Endothelial cell of umbilical vein (primary cell): ENCODE results near the gene TMEM14A.

ENCODE experiments used
- EZH2 ChIP-seq: IDR thresholded peaks from 2 replicates; pipeline ENCODE4 v1.6.1; 2012; ENCODE audit warnings: borderline replicate concordance, low read depth, mild to moderate bottlenecking, moderate library complexity, low read length, inconsistent platforms; ENCODE audit not compliant: severe bottlenecking
- GATA2 ChIP-seq: IDR thresholded peaks from 2 replicates; pipeline ENCODE4 v1.7.0; 2011; ENCODE audit warnings: low read depth, mild to moderate bottlenecking, moderate library complexity, mixed read lengths, low read length; ENCODE audit not compliant: insufficient read length, insufficient read depth
- JUN ChIP-seq: IDR thresholded peaks from 2 replicates; pipeline ENCODE4 v1.6.1; 2011; ENCODE audit warnings: borderline replicate concordance, low read depth; ENCODE audit not compliant: insufficient read length, insufficient read depth
- POLR2A ChIP-seq: IDR thresholded peaks from 2 replicates; pipeline ENCODE4 v1.6.1; 2012; ENCODE audit warnings: low read depth, mild to moderate bottlenecking, control low read depth, low read length
- POLR2AphosphoS5 ChIP-seq: IDR thresholded peaks from 2 replicates; pipeline ENCODE4 v1.6.1; 2012; ENCODE audit warnings: low read depth, mild to moderate bottlenecking, control low read depth, low read length, moderate library complexity; ENCODE audit not compliant: insufficient read depth
- TF ChIP-seq, protein P1 (sequence below), 2 donors: IDR thresholded peaks; 1 replicate in 1 of 2; 2 replicates in 1 of 2; pipeline ENCODE4 v1.5.1; 2011; ENCODE audit warnings: low read length in 2 of 2, mild to moderate bottlenecking in 2 of 2, moderate library complexity in 2 of 2, control low read depth in 1 of 2, inconsistent platforms in 1 of 2, low read depth in 1 of 2; ENCODE audit not compliant: insufficient read depth in 1 of 2; ENCODE audit errors: extremely low read depth in 1 of 2

- TF ChIP-seq, protein P1, sequence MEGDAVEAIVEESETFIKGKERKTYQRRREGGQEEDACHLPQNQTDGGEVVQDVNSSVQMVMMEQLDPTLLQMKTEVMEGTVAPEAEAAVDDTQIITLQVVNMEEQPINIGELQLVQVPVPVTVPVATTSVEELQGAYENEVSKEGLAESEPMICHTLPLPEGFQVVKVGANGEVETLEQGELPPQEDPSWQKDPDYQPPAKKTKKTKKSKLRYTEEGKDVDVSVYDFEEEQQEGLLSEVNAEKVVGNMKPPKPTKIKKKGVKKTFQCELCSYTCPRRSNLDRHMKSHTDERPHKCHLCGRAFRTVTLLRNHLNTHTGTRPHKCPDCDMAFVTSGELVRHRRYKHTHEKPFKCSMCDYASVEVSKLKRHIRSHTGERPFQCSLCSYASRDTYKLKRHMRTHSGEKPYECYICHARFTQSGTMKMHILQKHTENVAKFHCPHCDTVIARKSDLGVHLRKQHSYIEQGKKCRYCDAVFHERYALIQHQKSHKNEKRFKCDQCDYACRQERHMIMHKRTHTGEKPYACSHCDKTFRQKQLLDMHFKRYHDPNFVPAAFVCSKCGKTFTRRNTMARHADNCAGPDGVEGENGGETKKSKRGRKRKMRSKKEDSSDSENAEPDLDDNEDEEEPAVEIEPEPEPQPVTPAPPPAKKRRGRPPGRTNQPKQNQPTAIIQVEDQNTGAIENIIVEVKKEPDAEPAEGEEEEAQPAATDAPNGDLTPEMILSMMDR (IDR thresholded peaks at IDR 0.05; ENCODE audit: extremely low read depth in 1 of 2, insufficient read depth in 1 of 2, low read depth in 1 of 2, low read length in 2 of 2): no peak
- TF ChIP-seq EZH2 (no peak), POLR2A (no peak), JUN (no peak), GATA2 (no peak), POLR2AphosphoS5 (no peak)
Measured at GRCh38 chr6:52636830-52637229, 34.1 kb upstream of the TMEM14A start.
